H1 (cell line): Measurements from ENCODE around the gene TRDN. TPM values are rescaled to one million over a fixed set of nuclear protein-coding genes. Genes with fewer than 3 reads are reported as not detected.

Source experiments
- CTCF ChIA-PET: fragments of 300-600 bp; sonication (Branson Sonifier 250); formaldehyde crosslinking; loops from one replicate; lab custom pipeline; 2021; ENCODE audit not compliant: partially characterized antibody; lab: Charles Lee
- POLR2A ChIA-PET: fragments of 300-600 bp; sonication (Branson Sonifier 250); formaldehyde crosslinking; loops from one replicate; lab custom pipeline; 2021; ENCODE audit warnings: inconsistent platforms; ENCODE audit not compliant: partially characterized antibody; lab: Charles Lee
- DNase-seq, 2 experiments: peaks; one replicate each; pipeline versions ENCODE4 v3.0.0 to v3.0.0-alpha.2; 2010 to 2022; ENCODE audit warnings: low spot score in 2 of 2, low read depth in 1 of 2, mixed read lengths in 1 of 2
- FAIRE-seq: peaks from 2 replicates; lab custom pipeline; 2011; peaks lifted over from hg19 to GRCh38; lab: Jason Lieb, UNC
- H2AFZ ChIP-seq: 2 replicates; pipeline ENCODE4 v1.8.1; 2012; ENCODE audit warnings: low read length, inconsistent platforms
- H2AK5ac ChIP-seq: 2 replicates; pipeline ENCODE4 v1.6.1; 2013; ENCODE audit warnings: low read depth, low read length
- H2BK120ac ChIP-seq: replicated peaks from 2 replicates; pipeline ENCODE3; 2013; ENCODE audit warnings: low read depth, low read length, inconsistent platforms
- H2BK12ac ChIP-seq: 2 replicates; pipeline ENCODE4 v1.6.1; 2013; ENCODE audit warnings: low read depth, low read length
- H2BK15ac ChIP-seq: 2 replicates; pipeline ENCODE4 v1.6.1; 2013; ENCODE audit warnings: low read length
- H2BK20ac ChIP-seq: 2 replicates; pipeline ENCODE4 v1.6.1; 2013; ENCODE audit warnings: low read length
- H2BK5ac ChIP-seq: 2 replicates; pipeline ENCODE4 v1.6.1; 2013; ENCODE audit warnings: low read depth, low read length
- H3K14ac ChIP-seq: 2 replicates; pipeline ENCODE4 v1.6.1; 2013; ENCODE audit warnings: inconsistent platforms; ENCODE audit not compliant: insufficient read length
- H3K18ac ChIP-seq: 2 replicates; pipeline ENCODE4 v1.6.1; 2013; ENCODE audit warnings: low read length; ENCODE audit errors: extremely low read depth
- H3K23ac ChIP-seq: 2 replicates; pipeline ENCODE4 v1.6.1; 2013; ENCODE audit warnings: inconsistent platforms; ENCODE audit not compliant: insufficient read length
- H3K23me2 ChIP-seq: 2 replicates; pipeline ENCODE4 v1.6.1; 2013; ENCODE audit warnings: low read depth, low read length
- H3K27ac ChIP-seq: 2 replicates; pipeline ENCODE4 v1.6.1; 2011; ENCODE audit warnings: low read depth, low read length, inconsistent platforms
- H3K27me3 ChIP-seq, 4 experiments: replicated peaks in 1 of 4; 1 replicate in 1 of 4; 2 replicates in 3 of 4; pipeline versions ENCODE4 v1.6.1 to v1.8.1; 2011 to 2013; ENCODE audit warnings: low read length in 3 of 4, mild to moderate bottlenecking in 3 of 4, inconsistent platforms in 2 of 4, mixed read lengths in 2 of 4, moderate library complexity in 1 of 4; ENCODE audit not compliant: control insufficient read depth in 3 of 4, insufficient read depth in 3 of 4; ENCODE audit errors: extremely low read depth in 1 of 4
- H3K36me3 ChIP-seq, 4 experiments: 2 replicates each; pipeline versions ENCODE4 v1.6.1 to v1.8.1; 2011 to 2013; ENCODE audit warnings: mild to moderate bottlenecking in 4 of 4, low read length in 3 of 4, moderate library complexity in 2 of 4, control low read depth in 1 of 4, inconsistent platforms in 1 of 4; ENCODE audit not compliant: insufficient read depth in 4 of 4, control insufficient read depth in 2 of 4
- H3K4ac ChIP-seq: replicated peaks from 2 replicates; pipeline ENCODE3; 2013; ENCODE audit warnings: low read length, low read depth, mixed read lengths, inconsistent platforms; ENCODE audit not compliant: insufficient read length
- H3K4me1 ChIP-seq, 4 experiments: replicated peaks in 1 of 4; 1 replicate in 1 of 4; 2 replicates in 3 of 4; pipeline versions ENCODE4 v1.6.1 to v1.8.1; 2011 to 2013; ENCODE audit warnings: low read length in 3 of 4, inconsistent platforms in 2 of 4, mixed read lengths in 1 of 4; ENCODE audit not compliant: insufficient read depth in 4 of 4, control insufficient read depth in 3 of 4
- H3K4me2 ChIP-seq, 2 experiments: 2 replicates each; pipeline versions ENCODE4 v1.6.1 to v1.8.1; 2011 to 2013; ENCODE audit warnings: low read depth in 2 of 2, low read length in 2 of 2, control low read depth in 1 of 2, inconsistent platforms in 1 of 2, mild to moderate bottlenecking in 1 of 2; ENCODE audit not compliant: insufficient read depth in 1 of 2
- H3K4me3 ChIP-seq, 4 experiments: fragments of 200-600, 300-600 bp in 1 of 4; sonication (generic), shearing (Covaris generic), sonication (Bioruptor Twin) in 1 of 4; 2 replicates each; pipeline versions ENCODE4 v1.5.1 to v1.8.1; 2011 to 2016; ENCODE audit warnings: low read length in 4 of 4, low read depth in 3 of 4, control low read depth in 2 of 4, inconsistent platforms in 2 of 4, mild to moderate bottlenecking in 2 of 4, mixed read lengths in 1 of 4, moderate library complexity in 1 of 4; ENCODE audit not compliant: insufficient read depth in 2 of 4; ENCODE audit errors: extremely low read depth in 1 of 4
- H3K56ac ChIP-seq: replicated peaks from 2 replicates; pipeline ENCODE3; 2013; ENCODE audit warnings: low read depth, mild to moderate bottlenecking, mixed read lengths, low read length, inconsistent platforms; ENCODE audit not compliant: insufficient read length
- H3K79me1 ChIP-seq: 2 replicates; pipeline ENCODE4 v1.6.1; 2013; ENCODE audit warnings: low read depth, low read length, control low read depth
- H3K79me2 ChIP-seq, 2 experiments: 2 replicates each; pipeline versions ENCODE4 v1.6.1 to v1.8.1; 2012 to 2013; ENCODE audit warnings: low read length in 2 of 2, mild to moderate bottlenecking in 2 of 2, inconsistent platforms in 1 of 2; ENCODE audit not compliant: insufficient read depth in 2 of 2, control insufficient read depth in 1 of 2
- H3K9ac ChIP-seq, 4 experiments: replicated peaks in 1 of 4; 1 replicate in 1 of 4; 2 replicates in 3 of 4; pipeline versions ENCODE4 v1.6.1 to v1.8.1; 2011 to 2013; ENCODE audit warnings: low read depth in 3 of 4, low read length in 3 of 4, control low read depth in 2 of 4, mild to moderate bottlenecking in 2 of 4, moderate library complexity in 2 of 4, inconsistent platforms in 1 of 4; ENCODE audit errors: extremely low read depth in 1 of 4
- H3K9me3 ChIP-seq, 2 experiments: 2 replicates each; pipeline versions ENCODE4 v1.6.1 to v1.8.1; 2012 to 2013; ENCODE audit warnings: mild to moderate bottlenecking in 2 of 2, moderate library complexity in 2 of 2, control low read depth in 1 of 2, inconsistent platforms in 1 of 2, low read depth in 1 of 2, low read length in 1 of 2, mixed read lengths in 1 of 2; ENCODE audit not compliant: insufficient read depth in 2 of 2
- H4K20me1 ChIP-seq, 2 experiments: replicated peaks in 1 of 2; 2 replicates each; pipeline versions ENCODE3 to v1.8.1; 2011 to 2013; ENCODE audit warnings: inconsistent platforms in 2 of 2, low read length in 2 of 2, mild to moderate bottlenecking in 1 of 2; ENCODE audit not compliant: insufficient read depth in 2 of 2, control insufficient read depth in 1 of 2
- H4K5ac ChIP-seq: 2 replicates; pipeline ENCODE4 v1.6.1; 2013; ENCODE audit warnings: low read length, low read depth, mixed read lengths, inconsistent platforms; ENCODE audit not compliant: insufficient read length
- H4K8ac ChIP-seq: 2 replicates; pipeline ENCODE4 v1.8.0; 2013; ENCODE audit warnings: mild to moderate bottlenecking, moderate library complexity, low read length, inconsistent platforms; ENCODE audit not compliant: insufficient read depth; ENCODE audit errors: extremely low read depth
- H4K91ac ChIP-seq: replicated peaks from 2 replicates; pipeline ENCODE3; 2013; ENCODE audit warnings: low read length, mixed read lengths, inconsistent platforms; ENCODE audit not compliant: insufficient read length
- BCL11A ChIP-seq, 2 experiments: IDR thresholded peaks; one replicate each; pipeline ENCODE4 v1.6.1; 2011; ENCODE audit warnings: low read depth in 2 of 2, low read length in 2 of 2, mild to moderate bottlenecking in 2 of 2
- CTBP2 ChIP-seq: IDR thresholded peaks from 2 replicates; pipeline ENCODE4 v1.7.0; 2011; ENCODE audit warnings: borderline replicate concordance, mild to moderate bottlenecking, moderate library complexity, mixed read lengths, low read length; ENCODE audit not compliant: insufficient read depth, insufficient read length
- GTF2F1 ChIP-seq: IDR thresholded peaks from 2 replicates; pipeline ENCODE4 v1.6.1; 2012; ENCODE audit warnings: low read depth, low read length, improper control_type of control experiment, borderline replicate concordance
- JUND ChIP-seq: IDR thresholded peaks from 2 replicates; pipeline ENCODE4 v1.6.1; 2011; ENCODE audit warnings: mild to moderate bottlenecking, improper control_type of control experiment, low read length
- KDM5A ChIP-seq: fragments of 200-600 bp; IDR thresholded peaks from 2 replicates; pipeline ENCODE4 v1.7.1; 2012; ENCODE audit warnings: mild to moderate bottlenecking, low read length, inconsistent platforms, mixed read lengths
- PHF8 ChIP-seq: fragments of 200-600 bp; sonication (generic); conservative IDR thresholded peaks from 2 replicates; pipeline ENCODE4 v1.7.1; 2012; ENCODE audit warnings: low read depth, mild to moderate bottlenecking, inconsistent platforms, low read length, moderate library complexity
- SP1 ChIP-seq: IDR thresholded peaks from 2 replicates; pipeline ENCODE4 v1.6.1; 2011; ENCODE audit warnings: low read depth, low read length
- WGBS, 2 experiments: shearing (Covaris generic) in 1 of 2; methylation state at CpG; one replicate each; pipeline versions ENCODE4 v1.1.6 to v1.1.7; 2013 to 2015; ENCODE audit warnings: low lambda C conversion rate in 2 of 2, mixed read lengths in 2 of 2, inconsistent platforms in 1 of 2, low coverage in 1 of 2, missing lambda C conversion rate in 1 of 2; ENCODE audit not compliant: insufficient replicate concordance in 2 of 2, insufficient coverage in 1 of 2, insufficient read length in 1 of 2; ENCODE audit errors: extremely low coverage in 1 of 2, missing lambda C conversion rate in 1 of 2; 5-methylcytosine and 5-hydroxymethylcytosine counted together
- polyA plus RNA-seq, 7 experiments: library from polyadenylated mRNA; depleted of rRNA in 3 of 7; stranded (reverse) in 5 of 7; unstranded in 2 of 7; fragments of >200 nt in 5 of 7; fragments of 200-250 nt in 2 of 7; gene quantifications; 1 replicate in 5 of 7; 2 replicates in 1 of 7; 4 replicates in 1 of 7; pipeline versions ENCODE4 v1.2.1 to v1.2.3, GENCODE V29; 2011 to 2013; ENCODE audit warnings: missing spikeins in 2 of 7, mixed read lengths in 2 of 7
- total RNA-seq: library from RNA; stranded (reverse); fragmentation: NEBNext Ultra II Directional; extraction: Animal tissue kit (Norgen Biotek cat#: 25700); gene quantifications from 2 replicates; pipeline ENCODE4 v1.2.1, GENCODE V29; 2021

The TRDN gene
- total and polyA plus RNA-seq, 2 of the 8 experiments (the other 6 are each of a cell fraction or from before 2014, with no cell fraction given), result 1.6 to 41.6 TPM

DNA sequence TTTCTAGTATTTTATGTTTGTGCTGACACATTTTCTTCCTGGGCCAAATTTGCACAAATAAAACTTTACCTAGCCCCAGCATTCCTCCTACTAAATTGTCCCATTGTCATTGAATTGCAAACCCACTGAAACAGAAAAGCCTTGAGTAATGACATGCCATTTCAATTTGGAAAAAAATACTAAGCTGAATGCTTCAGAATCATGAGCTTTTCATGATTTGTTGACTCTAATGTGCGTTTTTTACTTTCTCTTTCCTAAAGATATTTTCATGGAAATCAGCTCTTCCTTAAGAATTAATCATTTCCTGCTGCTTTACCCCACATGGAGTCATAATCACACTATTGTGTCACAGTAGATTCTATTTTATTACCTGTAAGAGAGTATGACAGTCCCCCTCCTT is 47.4 kb downstream of the TRDN start:
- H3K4me2 ChIP-seq, result no peak overlapping the region; a peak in 1 of 4 replicates
- WGBS, 2 experiments, result 29% methylated on average over 1 of the region's 1 CpG; no CpG with 5 or more reads in 1 of the 2 experiments
- POLR2A ChIA-PET, result interaction anchor here (1.0 kb wide), 2 partner anchors 9 to 21 kb away, joined by 3 to 4 read pairs; no protein-coding TSS in a partner anchor

More for the DNA sequence above, 47.4 kb downstream of the TRDN start:
- no peak overlapping the region for H3K14ac ChIP-seq
- no peak overlapping the region for H3K18ac ChIP-seq
- no peak overlapping the region for H3K27ac ChIP-seq
- no peak overlapping the region for H2BK120ac ChIP-seq
- no peaks in the 10 kb centered on the region for H3K79me1 ChIP-seq
- no peak overlapping the region for H2BK15ac ChIP-seq
- H2AK5ac ChIP-seq, result no peak overlapping the region
- H4K20me1 ChIP-seq, result no peaks in the 10 kb centered on the region
- no peak overlapping the region for H4K5ac ChIP-seq
- peaks cover 0 to 2% (median 0%) of the 10 kb centered on the region in 4 experiments; a peak in 2 of 8 replicates for H3K36me3 ChIP-seq
- CTCF ChIA-PET, result interaction anchor here (1.4 kb wide), 1 partner anchor 10 kb away, joined by 4 read pairs; no protein-coding TSS in a partner anchor
- no peak overlapping the region for H2BK12ac ChIP-seq
- no peak overlapping the region for H3K23ac ChIP-seq
- H3K27me3 ChIP-seq, result no peaks in the 10 kb centered on the region
- H3K79me2 ChIP-seq, result no peaks in the 10 kb centered on the region
- H3K4me1 ChIP-seq, result peaks cover 0 to 6% (median under 1%) of the 10 kb centered on the region in 4 experiments; a peak in 2 of 7 replicates
- no peak overlapping the region for H3K56ac ChIP-seq
- H2AFZ ChIP-seq, result no peak overlapping the region
- H4K8ac ChIP-seq, result no peak overlapping the region
- H3K4ac ChIP-seq, result no peak overlapping the region
- H3K23me2 ChIP-seq, result no peaks in the 10 kb centered on the region
- no peak overlapping the region for H2BK20ac ChIP-seq
- no peak overlapping the region for H4K91ac ChIP-seq
- FAIRE-seq (no peak), DNase-seq (no peak)
- no peak overlapping the region for H3K9ac ChIP-seq
- no peak overlapping the region for H2BK5ac ChIP-seq
- peaks cover 3 to 7% of the 10 kb centered on the region in 2 experiments; a peak in 3 of 4 replicates for H3K9me3 ChIP-seq
- no peak overlapping the region for H3K4me3 ChIP-seq
- TF ChIP-seq CTBP2 (no peak), GTF2F1 (no peak), KDM5A (no peak), BCL11A (IDR thresholded peaks at IDR 0.05; ENCODE audit: low read depth in 2 of 2, low read length in 2 of 2) (no peak), SP1 (no peak), PHF8 (no peak), JUND (no peak)
- TF ChIP-seq, all 59 proteins: peak for 0
